ENCODE measurements around the gene CALHM1.
"Not testable (repeated sequence)": the region's sequence is repeated elsewhere in the genome, so short reads cannot be mapped to it uniquely, and the experiment has no call there.

Gene CALHM1

DNA sequence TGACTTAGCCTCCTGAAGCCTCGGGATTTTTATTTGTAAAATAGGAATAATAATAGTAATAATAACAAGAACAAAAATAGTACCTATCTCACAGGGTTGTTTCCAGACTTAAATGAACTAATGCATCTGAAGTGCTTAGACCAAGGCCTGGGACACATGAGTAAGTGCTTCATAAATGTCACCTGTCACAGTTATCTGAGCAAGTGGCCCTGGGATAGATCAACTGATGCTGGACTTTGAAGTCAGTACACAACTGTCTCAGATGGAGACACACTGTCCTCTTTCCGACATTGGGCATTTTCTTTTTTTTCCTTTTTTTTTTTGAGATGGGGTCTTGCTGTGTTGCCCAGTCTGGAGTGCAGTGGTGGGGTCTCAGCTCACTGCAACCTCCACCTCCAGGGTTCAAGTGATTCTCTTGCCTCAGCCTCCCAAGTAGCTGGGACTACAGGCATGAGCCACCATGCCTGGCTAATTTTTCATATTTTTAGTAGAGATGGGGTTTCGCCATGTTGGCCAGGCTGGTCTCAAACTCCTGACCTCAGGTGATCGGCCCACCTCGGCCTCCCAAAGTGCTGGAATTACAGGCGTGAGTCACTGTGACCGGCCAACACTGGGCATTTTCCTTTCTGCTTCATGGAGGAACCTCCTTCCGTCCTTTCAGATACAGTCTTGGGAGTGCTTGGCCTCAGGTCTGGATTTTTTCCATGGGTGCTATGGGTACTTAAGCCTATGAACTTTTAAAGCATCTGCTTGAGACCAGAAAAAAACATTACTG lies 28.1 kb upstream of the CALHM1 start:
- not testable (repeated sequence) for DNase-seq (ENCODE audit: low read depth)

DNA sequence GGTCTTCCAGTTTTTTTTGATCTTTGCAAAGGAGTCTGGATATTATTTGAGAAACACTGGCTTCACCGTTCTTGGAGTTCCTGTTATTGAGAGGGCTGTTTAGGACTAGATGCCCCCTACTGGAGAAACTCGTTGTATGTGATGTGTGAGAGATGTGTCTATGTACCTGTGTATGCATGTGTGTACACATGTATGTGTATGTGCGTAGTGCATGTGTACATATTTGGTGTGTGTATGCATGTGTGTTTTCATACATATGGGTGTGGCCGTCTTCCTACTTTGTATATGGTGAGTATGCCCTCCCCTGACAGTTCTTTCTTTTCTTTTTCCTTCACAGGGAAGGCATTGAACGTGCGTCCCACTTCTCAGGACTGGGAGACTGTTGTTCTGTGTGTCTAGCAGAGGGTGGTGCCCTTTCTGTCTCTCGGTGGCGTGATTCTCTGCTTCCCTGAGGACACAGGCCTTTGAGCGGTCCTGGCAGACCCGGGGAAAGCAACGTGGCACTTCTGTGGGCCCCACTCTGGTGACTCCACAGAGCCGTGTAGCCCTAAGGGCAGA lies 23.4 kb upstream of the CALHM1 start:
- no peak for DNase-seq (ENCODE audit: low read depth)

DNA sequence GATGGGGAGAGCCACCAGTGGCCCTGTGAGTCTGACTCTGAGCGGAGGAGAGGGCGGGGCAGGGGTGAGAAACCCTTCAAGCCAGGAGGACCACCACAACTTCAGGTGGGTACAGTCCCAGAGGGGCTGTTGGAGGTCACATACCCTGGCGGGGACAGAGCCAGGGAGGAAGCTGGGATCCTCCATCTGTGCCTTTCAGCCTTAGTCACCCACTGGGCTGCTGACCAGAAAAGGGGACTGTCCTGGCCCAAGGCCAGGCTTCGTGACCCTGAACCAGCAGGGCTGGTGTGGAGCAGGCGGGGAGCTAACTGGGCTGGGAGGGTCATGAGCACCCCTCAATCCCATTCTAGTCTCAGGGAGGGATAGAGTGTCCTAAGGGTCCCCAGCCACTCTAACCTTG lies 21.8 kb upstream of the CALHM1 start:
- no peak for DNase-seq (ENCODE audit: low read depth)

DNA sequence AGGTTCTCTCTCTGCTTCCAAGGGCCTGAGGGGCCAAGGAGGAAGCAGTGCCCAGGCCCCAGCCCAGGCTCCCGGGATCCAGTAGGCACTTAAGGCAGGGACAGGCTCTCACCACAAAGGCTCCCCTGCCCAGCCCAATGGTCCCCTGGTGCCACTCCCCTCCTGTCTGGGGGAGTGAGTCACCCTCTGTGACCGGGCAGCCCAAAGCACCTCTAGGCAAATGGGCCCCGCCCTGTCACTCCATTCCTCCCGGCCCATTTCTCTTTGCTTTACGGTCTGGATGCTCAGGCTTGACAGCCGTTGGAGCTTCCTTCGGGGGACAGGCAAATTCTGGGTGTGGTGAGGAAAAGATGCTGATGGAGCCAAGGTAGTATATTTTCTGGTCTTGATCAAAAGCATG lies 20.4 kb upstream of the CALHM1 start, which contains the start of gene CALHM3:
CALHM3 (minus strand) TSS at position 106 of the 400 bp plus-strand sequence. CDS start 208 bp downstream, outside the sequence.
- DNase-seq (ENCODE audit: low read depth), result no peak

DNA sequence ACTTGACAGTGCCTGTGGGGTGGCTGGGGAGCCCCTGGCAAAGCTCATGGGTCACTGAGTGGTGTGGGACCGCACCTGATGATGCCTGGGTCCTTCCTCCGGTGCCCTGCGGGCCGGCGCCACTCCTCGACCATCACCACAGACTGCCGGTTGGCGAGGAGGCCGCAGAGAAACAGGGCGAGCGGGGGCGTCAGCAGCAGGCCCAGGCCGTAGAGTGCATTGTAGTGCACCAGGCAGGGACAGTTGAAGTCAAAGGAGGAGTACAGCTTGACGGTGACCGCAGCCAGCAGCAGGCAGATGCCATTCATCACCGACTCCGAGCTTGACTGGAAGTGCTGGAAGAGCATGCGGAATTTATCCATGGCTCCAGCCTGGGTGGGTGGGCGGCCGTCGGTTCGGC lies 20.0 kb upstream of the CALHM1 start:
- DNase-seq (ENCODE audit: low read depth), result no peak

DNA sequence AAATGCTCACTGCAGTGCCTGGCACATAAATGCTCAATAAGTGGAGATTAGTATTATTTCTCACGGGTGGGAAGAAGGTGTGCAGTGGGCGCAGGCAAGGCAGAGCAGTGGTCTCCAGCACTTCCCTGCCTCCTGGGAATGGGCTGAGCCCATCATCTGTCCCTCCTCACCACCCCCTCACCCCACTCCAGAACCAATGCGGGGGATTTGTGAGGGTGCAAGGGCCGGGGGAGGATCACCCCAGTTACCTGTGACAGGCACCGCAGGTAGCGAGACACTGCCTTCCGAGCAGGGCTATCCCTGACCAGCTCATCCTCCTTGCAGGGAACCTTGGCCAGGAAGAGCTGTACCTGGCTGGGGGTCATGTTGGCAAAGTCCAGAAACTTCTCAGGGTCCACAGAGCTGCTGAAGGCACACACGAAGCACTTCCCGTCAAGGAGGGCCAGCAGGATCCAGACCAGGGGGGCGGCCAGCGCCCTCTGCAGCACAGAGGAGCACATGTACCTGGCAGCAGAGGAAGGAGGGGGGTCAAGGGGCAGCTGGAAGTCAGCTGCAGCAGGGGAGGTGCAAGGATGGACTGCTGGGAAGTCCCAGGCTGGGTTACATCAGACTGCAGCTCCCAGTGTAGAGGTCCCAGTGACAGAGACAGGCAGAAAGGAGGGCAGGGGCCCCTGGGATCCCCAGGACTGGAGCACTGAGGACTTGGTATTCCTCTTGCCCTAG lies 17.5 kb upstream of the CALHM1 start:
- no peak for DNase-seq (ENCODE audit: low read depth)

DNA sequence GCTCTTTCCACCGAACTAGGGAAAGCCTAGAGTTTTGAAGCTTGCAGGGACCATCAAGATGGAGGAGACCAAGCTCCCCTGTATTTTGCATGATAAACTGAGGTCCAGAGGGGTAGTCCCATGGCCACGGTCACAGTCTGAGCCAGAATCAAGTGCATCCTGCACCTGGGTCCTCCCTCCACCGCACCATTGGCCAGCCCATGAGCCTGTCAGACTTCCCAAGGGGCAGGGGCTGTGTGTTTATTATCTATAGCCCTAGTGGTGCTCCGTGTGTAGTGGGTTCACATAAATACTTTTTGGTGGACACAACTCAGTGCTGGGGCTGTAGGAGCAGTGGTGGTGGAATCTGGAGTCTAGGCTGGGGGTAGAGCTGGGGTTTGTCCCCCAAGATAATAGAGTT lies 16.7 kb upstream of the CALHM1 start:
- DNase-seq (ENCODE audit: low read depth), result no peak

DNA sequence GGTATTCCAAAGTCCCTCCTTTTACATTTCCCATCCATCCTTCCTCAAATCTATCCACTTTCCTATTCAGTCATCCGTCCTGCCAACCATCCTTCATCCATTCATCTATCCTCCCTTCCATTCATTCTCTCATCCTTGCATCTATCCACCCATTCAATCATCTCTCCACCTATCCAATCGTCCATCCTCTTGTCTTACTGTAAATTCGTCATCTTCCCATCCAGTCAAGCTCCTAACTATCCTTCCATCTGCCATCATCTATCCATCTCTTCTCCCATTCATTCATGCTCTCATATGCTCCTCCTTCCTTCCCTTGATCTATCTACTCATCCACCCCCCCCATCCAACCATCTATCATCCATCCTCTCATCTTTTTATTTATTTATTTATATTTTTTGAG lies 15.4 kb upstream of the CALHM1 start:
- no peak for DNase-seq (ENCODE audit: low read depth)

DNA sequence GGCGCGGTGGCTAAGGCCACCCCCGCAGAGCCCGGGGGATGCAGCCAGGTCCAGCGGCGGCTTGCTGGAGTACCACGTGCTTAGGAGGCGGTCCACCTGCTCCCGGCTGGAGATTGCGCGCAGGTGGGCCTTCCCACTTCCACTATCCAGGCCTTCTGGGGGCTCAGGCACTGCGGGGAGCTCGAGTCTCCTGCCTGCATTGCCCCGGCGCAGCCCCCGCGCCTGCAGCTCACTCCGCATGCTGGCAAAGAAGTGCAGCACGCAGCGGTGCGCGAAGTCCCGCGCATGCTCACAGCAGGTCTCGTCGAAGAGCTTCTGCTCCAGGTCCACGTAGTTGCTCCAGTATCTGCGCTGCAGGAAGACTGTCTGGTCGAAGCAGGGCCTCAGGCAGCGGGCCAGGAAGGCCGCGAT lies 14.6 kb upstream of the CALHM1 start:
- DNase-seq (ENCODE audit: low read depth), result no peak

DNA sequence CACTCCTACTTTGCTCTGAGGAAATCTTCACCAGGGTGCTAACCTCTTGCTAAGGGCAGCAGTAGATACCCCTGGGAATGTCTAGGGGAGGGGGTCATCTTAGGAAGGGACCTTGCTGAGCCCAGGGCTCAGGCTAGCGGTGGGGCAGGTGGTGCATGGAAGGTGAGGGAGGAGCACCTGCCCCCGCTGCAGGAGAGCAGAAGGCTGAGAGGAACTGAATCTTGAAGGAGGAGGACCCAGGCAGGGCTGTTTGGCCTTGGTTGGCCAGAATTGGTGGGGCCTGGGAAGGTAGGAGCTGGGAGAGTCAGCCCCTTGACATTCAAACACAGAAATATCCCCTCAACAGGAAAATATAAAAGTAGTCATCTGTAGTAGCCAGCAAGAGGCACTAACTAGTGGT lies 13.3 kb upstream of the CALHM1 start:
- DNase-seq (ENCODE audit: low read depth), result no peak

DNA sequence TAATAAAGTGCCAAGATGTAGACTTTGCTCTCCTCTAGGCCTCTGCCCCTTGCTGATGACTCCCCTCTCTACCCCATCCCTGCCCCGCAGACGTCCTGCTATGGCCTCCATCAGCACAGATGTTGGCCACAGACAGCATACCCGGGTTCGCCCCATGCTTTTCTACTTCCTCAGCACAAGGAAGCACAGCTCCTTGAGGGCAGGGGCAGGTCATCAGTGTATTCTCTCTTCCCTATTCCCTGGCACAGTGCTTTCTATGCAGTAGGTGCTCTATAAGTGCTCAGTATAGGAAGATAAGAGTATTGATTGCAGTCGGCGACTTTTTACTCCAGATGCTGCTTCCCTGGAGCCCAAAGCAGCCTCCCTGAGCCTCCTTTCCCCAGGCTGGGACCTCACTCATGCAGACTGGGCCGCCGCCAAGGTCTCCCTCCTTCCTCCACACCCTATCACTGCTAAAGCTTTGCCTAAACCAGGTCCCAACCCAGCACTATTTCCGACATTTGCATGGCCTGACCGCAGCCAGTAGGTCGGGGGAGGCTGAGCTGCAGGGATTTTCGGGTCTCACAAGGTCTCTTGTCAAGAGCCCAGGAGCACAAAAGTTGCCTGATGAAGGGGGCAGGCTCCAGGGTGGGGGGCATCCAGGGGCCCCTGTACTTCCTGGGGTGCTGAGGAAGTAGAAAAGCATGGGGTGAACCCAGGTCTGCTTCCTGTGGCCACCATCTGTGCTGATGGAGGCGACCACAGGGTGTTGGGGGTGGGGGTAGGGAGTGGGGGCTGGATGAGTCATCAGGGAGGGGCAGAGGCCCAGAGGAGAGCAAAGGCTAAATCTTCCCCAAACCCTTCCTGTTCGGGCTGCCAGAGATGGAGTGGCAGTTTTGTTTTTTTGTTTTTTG lies 12.3 kb upstream of the CALHM1 start:
- peak; percentile 71 for DNase-seq (ENCODE audit: low read depth)

DNA sequence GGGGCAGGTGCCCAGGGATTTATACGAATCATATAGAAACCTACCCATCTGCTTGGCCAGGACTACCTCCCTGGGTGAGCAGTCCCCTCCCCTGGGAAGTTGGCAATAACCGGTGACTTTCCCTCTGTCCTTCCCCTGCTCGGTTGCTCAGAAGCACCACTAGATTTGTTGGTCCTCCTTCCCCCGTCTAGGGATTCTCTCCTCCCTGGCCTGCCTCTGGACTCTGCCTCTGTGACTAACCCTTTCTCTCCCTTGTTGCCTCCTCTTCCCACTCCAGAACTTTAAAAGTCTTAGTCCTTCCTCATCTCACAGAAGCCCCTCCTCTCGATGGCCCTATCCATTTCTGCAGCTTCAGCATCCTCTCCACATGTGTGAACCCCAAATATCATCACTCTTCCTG lies 10.5 kb upstream of the CALHM1 start:
- DNase-seq (ENCODE audit: low read depth), result no peak

DNA sequence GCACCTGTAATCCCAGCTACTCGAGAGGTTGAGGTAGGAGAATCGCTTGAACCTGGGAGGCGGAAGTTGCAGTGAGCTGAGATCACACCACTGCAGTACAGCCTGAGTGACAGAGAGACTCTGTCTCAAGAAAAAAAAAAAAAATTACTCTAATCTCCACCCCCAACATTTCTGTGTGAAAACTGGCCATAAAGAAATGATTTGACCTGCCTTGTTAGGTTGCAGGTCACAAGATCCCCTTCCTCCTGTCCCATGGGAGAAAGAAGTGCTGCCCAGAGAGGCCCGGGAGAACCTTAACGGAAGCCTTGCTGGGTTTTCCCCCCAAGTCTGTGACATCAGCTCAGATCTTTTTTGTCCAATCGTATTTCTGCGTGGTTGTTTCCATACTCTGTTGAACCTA lies 8.7 kb upstream of the CALHM1 start:
- DNase-seq (ENCODE audit: low read depth), result no peak

DNA sequence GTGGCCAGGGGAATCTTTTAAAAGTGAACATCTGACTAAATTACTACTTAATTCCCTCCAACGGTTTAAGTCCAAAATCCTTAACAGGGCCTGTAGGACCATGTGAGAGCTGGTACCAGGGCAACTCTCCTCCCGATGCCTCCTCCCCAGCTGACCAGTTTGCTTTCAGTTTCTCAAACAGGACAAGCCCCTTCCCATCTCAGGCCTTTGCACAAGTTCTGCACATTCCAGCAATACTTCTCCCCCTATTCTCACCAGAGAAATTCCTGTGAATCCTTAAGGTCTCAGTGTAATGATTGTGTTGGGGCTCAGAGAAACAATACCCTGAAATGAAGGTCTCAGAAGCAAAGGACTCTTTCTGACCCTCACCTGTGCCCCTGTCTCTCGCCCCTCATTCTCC lies 8.0 kb upstream of the CALHM1 start:
- no peak for DNase-seq (ENCODE audit: low read depth)

DNA sequence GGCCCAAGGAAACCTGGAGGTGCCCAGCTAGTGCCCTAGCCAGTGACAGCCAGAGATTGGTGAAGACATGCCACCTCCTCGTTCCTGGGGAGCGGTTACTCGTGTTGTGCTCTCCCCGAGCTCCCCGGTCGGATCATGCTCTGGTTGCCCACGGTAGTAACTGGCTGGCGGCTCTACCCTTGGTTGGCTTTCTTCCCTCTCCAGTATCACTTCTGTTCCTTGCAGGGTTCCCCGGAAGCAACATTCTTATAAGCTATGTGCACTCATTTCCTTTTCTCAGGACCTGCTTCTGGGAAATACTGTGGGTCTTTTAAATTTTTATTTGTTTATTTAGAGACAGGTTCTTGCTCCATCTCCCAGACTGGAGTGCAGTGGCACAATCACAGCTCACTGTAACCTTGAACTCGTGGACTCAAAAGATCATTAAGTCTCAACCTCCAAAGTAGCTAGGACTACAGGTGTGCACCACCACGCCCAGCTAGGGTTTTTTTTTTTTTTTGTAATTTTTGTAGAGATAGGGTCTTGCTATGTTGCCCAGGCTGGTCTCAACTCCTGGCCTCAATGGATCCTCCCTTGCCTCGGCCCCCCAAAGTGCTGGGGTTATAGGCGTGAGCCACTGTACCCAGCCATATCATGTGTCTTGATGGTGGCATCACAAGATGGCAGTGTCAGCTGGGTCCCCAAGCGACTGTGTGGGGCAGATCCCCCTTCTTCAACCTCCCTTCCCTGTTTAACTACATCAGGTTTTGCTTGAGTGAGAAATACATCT lies 6.9 kb upstream of the CALHM1 start:
- DNase-seq (ENCODE audit: low read depth), result no peak

DNA sequence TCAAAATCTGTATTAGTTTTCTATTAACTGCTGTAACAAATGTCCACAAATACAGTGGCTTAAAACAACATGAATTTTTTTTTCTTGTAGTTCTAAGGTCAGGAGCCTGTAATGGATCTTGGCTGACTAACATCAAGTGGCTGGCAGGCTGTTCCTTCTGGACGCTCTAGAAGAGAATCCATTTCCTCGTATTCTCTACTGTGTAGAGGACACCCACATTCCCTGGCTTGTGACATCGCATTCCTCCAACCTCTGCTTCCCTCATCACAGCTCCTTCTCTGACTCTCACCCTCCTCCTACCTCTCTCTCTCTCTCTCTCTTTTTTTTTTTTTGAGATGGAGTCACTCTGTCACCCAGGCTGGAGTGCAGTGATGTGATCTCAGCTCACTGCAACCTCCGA lies 4.8 kb upstream of the CALHM1 start:
- no peak for DNase-seq (ENCODE audit: low read depth)

DNA sequence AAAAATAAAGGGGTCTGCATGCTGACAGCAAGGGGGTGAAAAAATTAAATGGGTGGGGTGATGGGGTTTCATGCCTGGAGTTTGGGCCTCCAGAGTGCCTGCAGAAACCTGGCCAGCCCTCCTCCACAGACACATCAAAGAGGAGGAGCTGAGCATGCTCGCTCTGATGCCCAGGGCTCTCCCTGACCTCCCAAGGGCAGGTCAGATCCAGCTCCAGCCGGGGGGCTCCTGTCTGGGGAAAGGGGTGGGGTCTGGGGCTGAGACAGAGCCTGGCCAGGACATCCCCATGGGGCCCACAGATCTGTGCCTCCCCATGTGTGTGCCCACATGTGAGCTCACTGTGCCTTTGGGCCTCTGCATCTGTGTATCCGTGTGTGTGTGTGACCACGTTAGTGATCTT lies 915 bp upstream of the CALHM1 start:
- no peak for DNase-seq (ENCODE audit: low read depth)

DNA sequence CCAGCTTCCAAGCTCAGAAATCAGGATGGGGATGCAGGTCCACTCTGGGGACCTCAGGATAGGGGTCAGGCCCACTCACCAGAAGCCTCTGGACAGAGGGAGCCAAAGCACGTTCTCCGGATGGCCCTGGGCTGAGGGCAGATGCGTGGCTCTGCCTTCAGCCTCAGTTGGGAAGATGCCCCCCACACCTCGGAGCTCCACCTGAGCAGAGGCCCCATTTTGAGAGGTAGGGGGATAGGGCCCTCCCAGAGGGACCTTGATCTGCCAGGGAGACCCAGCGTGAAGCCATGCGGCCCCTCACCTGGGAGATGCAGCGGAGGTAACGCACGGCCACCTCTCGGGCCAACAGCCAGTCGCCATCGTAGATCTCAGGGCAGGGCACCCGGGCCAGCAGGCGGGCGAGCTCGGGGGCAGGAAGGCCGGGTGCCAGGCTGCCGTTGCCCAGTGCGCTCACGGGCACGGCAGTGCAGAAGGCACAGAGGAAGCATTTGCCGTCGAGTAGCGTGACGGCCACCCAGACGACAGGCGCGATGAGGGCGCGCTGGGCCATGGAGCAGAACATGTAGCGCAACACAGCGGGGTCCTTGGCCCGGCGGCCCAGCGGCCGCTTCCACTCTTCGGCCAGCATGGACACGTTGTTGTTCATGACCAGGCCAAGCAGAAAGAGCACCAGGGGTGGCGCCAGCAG lies 660 bp downstream of the CALHM1 start:
- no peak for DNase-seq (ENCODE audit: low read depth)

DNA sequence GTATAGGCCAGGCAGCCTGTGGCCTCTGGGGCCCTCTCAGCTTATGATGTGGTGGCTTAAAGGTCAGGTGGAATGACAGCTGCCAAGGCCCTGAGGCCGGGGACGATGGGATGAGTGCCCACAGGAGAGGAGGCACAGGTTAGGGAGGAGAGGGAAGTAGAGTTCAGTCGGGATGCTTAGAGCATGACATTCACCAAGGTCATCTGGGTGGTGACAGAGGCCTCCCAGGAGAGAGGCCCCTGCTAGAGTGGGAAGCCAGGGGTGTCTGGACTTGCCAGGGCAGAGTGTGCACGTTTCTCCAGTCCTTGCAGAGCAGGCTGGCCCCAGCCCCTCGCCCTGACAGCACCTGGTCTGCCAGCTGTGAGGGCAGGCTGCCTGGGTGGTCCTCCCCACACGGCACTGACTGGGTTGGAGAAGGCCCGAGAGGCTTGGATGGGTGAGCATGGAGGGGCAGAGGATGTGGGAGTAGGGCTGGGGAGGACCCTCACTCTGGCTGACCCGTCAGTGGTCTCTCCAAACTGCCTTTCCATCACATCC lies 1.5 kb downstream of the CALHM1 start:
- no peak for DNase-seq (ENCODE audit: low read depth)

DNA sequence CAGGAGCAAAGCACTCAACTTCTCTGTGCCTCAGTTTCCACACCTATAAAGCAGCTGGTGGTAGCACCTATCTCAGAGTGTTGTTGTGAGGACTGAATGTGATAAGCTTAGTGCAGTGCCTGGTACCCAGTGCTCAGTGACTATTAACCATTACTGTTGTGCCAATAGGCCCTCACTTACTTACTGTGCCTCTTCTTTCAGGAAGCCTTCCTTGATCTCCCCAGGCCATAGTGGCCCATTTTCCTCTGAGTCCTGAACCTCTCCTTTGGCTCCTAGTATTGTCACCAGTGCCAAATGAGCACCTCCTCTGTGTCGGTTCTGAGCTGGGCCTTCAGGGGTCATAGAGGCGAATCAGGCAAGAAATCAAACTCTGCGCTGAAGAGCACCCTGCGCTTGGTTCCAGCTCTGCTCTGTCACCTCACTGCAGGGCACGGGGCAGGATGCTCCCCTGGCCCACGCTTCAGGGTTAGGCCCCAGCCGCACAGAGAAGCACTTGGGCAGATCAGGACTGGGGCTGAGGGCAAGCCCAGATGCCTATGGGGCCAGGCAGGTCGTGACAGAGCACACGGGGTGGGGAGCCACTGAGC lies 2.5 kb downstream of the CALHM1 start:
- no peak for DNase-seq (ENCODE audit: low read depth)
